A673 (cell line): ENCODE results near the gene PLCE1. TPM values are rescaled to one million over a fixed set of nuclear protein-coding genes. Genes with fewer than 3 reads are reported as not detected.

Experiments
- BruUV-seq: library from RNA; stranded (reverse); fragments of 400-500 nt; replicated peaks from 2 replicates; lab custom pipeline; 2021; lab: Mats Ljungman, UMichigan
- CTCF ChIA-PET: fragments of 300-600 bp; sonication (Branson Sonifier 250); formaldehyde crosslinking; loops from one replicate; lab custom pipeline; 2022; ENCODE audit warnings: antibody characterized with exemption; lab: Charles Lee
- POLR2A ChIA-PET: fragments of 300-600 bp; sonication (Branson Sonifier 250); formaldehyde crosslinking; loops from one replicate; lab custom pipeline; 2022; ENCODE audit warnings: antibody characterized with exemption; ENCODE audit not compliant: low non-redundant PET; lab: Charles Lee
- DNase-seq: peaks from one replicate; pipeline ENCODE4 v3.0.0-alpha.2; 2015; ENCODE audit warnings: low spot score
- H3K27ac ChIP-seq: fragments of 200-600 bp; sonication (generic); 2 replicates; pipeline ENCODE4 v1.5.1; 2016; ENCODE audit warnings: mixed run types, low read depth, mild to moderate bottlenecking, mixed read lengths, antibody characterized with exemption, low read length; ENCODE audit not compliant: poor library complexity, severe bottlenecking
- H3K27me3 ChIP-seq: fragments of 200-600 bp; sonication (generic); replicated peaks from 2 replicates; pipeline ENCODE4 v1.6.1; 2017; ENCODE audit warnings: mixed run types, low read depth, mild to moderate bottlenecking, mixed read lengths, antibody characterized with exemption, low read length; ENCODE audit not compliant: insufficient read depth, poor library complexity
- H3K36me3 ChIP-seq: fragments of 200-600 bp; sonication (generic); 2 replicates; pipeline ENCODE4 v1.6.1; 2016; ENCODE audit warnings: mixed run types, mild to moderate bottlenecking, mixed read lengths, antibody characterized with exemption, low read length; ENCODE audit not compliant: insufficient read depth, poor library complexity, severe bottlenecking
- H3K4me1 ChIP-seq: fragments of 200-600 bp; sonication (generic); 2 replicates; pipeline ENCODE4 v1.6.1; 2017; ENCODE audit warnings: mixed run types, mild to moderate bottlenecking, mixed read lengths, antibody characterized with exemption, low read length; ENCODE audit not compliant: insufficient read depth, poor library complexity, severe bottlenecking
- H3K4me3 ChIP-seq: fragments of 200-600 bp; sonication (generic); 2 replicates; pipeline ENCODE4 v1.5.1; 2016; ENCODE audit warnings: low read depth, mixed run types, mild to moderate bottlenecking, mixed read lengths, low read length; ENCODE audit not compliant: poor library complexity, severe bottlenecking
- H3K9me3 ChIP-seq: fragments of 200-600 bp; sonication (generic); 2 replicates; pipeline ENCODE4 v1.6.1; 2016; ENCODE audit warnings: mixed run types, low read depth, mild to moderate bottlenecking, mixed read lengths, antibody characterized with exemption, low read length; ENCODE audit not compliant: poor library complexity, severe bottlenecking
- CTCF ChIP-seq: fragments of 300-800, 200-600 bp; sonication (generic); conservative IDR thresholded peaks from 2 replicates; pipeline ENCODE4 v1.5.1; 2017; ENCODE audit warnings: low read depth, mild to moderate bottlenecking, antibody characterized with exemption, low read length, moderate library complexity, mixed read lengths
- EZH2 ChIP-seq: fragments of 200-600 bp; sonication (generic); IDR thresholded peaks from 2 replicates; pipeline ENCODE4 v1.6.1; 2017; ENCODE audit warnings: borderline replicate concordance, low read depth, mild to moderate bottlenecking, mixed read lengths, antibody characterized with exemption, low read length; ENCODE audit not compliant: poor library complexity, severe bottlenecking
- intact Hi-C: fragments of 100-400 bp; cut with micrococcal nuclease; formaldehyde crosslinking; loops from one replicate; pipeline ENCODE4 v1.10.0; 2022; ENCODE audit not compliant: unreplicated experiment
- total RNA-seq: library from RNA; stranded (reverse); gene quantifications from 2 replicates; pipeline ENCODE4 v1.2.3, GENCODE V29; 2021

PLCE1 gene
- total RNA-seq, 1 experiment from 2014 or later = 0.26 TPM

GRCh38 chr10:94029955-94030354, 36.2 kb downstream of the PLCE1 start:
- H3K36me3 ChIP-seq = no peaks in the 10 kb centered on the region
- POLR2A ChIA-PET = no interaction called here

GRCh38 chr10:94035982-94036765, 42.4 kb downstream of the PLCE1 start:
- TF ChIP-seq EZH2 (no peak), CTCF (no peak)
- H3K27me3 ChIP-seq = no peaks in the 10 kb centered on the region
- no peaks in the 10 kb centered on the region for H3K36me3 ChIP-seq
- DNase-seq = no peak
- BruUV-seq = no TSS peak
- H3K4me3 ChIP-seq = no peak overlapping the region
- intact Hi-C loops = no loop called here
- no peaks in the 10 kb centered on the region for H3K4me1 ChIP-seq
- no peak overlapping the region for H3K27ac ChIP-seq
- CTCF ChIA-PET = no interaction called here
- POLR2A ChIA-PET = no interaction called here
- H3K9me3 ChIP-seq = no peaks in the 10 kb centered on the region

More at GRCh38 chr10:94029955-94030354, 36.2 kb downstream of the PLCE1 start:
- Histone ChIP-seq H3K4me1 (no peaks in the 10 kb centered on the region), H3K27ac (no peak overlapping the region), H3K9me3 (peaks cover 15% of the 10 kb centered on the region), H3K4me3 (no peak overlapping the region), H3K27me3 (no peaks in the 10 kb centered on the region)
- DNase-seq = no peak
- no TSS peak for BruUV-seq
- CTCF ChIA-PET = no interaction called here
- intact Hi-C loops = no loop called here
- TF ChIP-seq CTCF (no peak), EZH2 (no peak)

- no TSS peak for BruUV-seq
- intact Hi-C loops = no loop called here
- CTCF ChIA-PET = no interaction called here
Observed at GRCh38 chr10:94036766-94037033, 43.0 kb downstream of the PLCE1 start.

GRCh38 chr10:94037286-94037685, 43.6 kb downstream of the PLCE1 start:
- Histone ChIP-seq H3K36me3 (no peaks in the 10 kb centered on the region), H3K27ac (no peak overlapping the region), H3K27me3 (no peaks in the 10 kb centered on the region), H3K9me3 (no peaks in the 10 kb centered on the region), H3K4me1 (no peaks in the 10 kb centered on the region), H3K4me3 (no peak overlapping the region)
- DNase-seq = no peak
- intact Hi-C loops = no loop called here
- ChIA-PET POLR2A (no interaction called here), CTCF (no interaction called here)
- BruUV-seq = no TSS peak
- no peak for TF ChIP-seq CTCF

More at GRCh38 chr10:94036766-94037033, 43.0 kb downstream of the PLCE1 start:
- POLR2A ChIA-PET = no interaction called here
- Histone ChIP-seq H3K27me3 (no peaks in the 10 kb centered on the region), H3K4me3 (no peak overlapping the region), H3K36me3 (no peaks in the 10 kb centered on the region), H3K27ac (no peak overlapping the region), H3K4me1 (no peaks in the 10 kb centered on the region), H3K9me3 (no peaks in the 10 kb centered on the region)
- no peak for DNase-seq
- no peak for TF ChIP-seq EZH2
